Stimulated activated CD8-positive, alpha-beta memory T cell treated with anti-CD3 and anti-CD28 coated beads, Interleukin-12 subunit alpha, Interleukin-12 subunit beta, amount 100 ng/mL, for 24 hours (primary cell): ENCODE measurements around the gene VPS37C.
"Not testable (repeated sequence)": the region's sequence is repeated elsewhere in the genome, so short reads cannot be mapped to it uniquely, and the experiment has no call there.

ENCODE experiments used
- DNase-seq: peaks from one replicate; pipeline ENCODE4 v3.0.0-alpha.2; 2020; ENCODE audit errors: extremely low read depth

The VPS37C gene

GRCh38 chr11:61174949-61175348 lies 13.7 kb upstream of the VPS37C start:
- no peak for DNase-seq

DNA sequence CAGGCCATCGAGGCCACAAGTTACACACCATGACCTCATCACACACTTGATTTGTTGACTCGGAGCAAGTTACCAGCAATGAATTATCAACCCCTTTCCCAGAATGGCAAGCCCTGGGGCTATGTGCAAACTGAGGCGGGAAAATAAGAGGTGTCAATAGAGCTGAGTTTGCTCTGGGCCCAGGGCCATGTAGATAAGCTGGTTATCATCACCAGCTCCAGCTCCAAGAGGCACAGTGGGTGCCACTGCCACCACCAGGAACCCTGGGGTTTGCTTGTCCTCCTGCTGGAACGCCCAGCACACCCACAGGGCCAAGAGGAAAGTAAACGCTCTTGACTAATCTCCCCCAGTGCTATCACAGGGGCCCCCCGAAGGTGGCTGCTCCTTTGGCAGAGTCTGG lies 13.0 kb upstream of the VPS37C start:
- DNase-seq, result no peak

GRCh38 chr11:61173456-61173855 lies 12.2 kb upstream of the VPS37C start:
- no peak for DNase-seq

GRCh38 chr11:61172888-61173287 lies 11.7 kb upstream of the VPS37C start:
- no peak for DNase-seq

GRCh38 chr11:61172356-61172755 lies 11.1 kb upstream of the VPS37C start:
- DNase-seq, result no peak

DNA sequence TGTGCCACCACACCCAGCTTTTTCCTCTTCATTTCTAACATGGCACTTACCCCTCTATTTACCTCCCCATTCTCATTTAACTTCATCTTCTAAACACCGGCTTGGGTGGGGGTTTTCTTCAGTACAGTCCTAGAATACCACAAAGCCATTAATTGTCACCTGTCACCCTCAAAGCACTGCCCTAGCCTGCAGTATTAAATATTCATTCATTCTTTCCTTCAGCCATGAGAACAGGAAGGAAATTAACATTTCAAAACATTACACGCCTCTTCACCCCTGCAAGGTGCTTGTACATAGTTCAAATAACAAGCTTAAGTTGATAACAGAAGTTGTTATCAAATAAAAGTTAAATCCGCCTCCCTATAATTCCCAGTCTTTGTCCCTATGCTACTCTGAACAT lies 10.7 kb upstream of the VPS37C start:
- DNase-seq, result no peak

- DNase-seq, result no peak
These were observed 9.3 kb upstream of the VPS37C start for GRCh38 chr11:61170566-61170965.

GRCh38 chr11:61168800-61169199 lies 7.6 kb upstream of the VPS37C start:
- DNase-seq, result no peak

GRCh38 chr11:61168042-61168688 lies 6.9 kb upstream of the VPS37C start:
- DNase-seq, result no peak

DNA sequence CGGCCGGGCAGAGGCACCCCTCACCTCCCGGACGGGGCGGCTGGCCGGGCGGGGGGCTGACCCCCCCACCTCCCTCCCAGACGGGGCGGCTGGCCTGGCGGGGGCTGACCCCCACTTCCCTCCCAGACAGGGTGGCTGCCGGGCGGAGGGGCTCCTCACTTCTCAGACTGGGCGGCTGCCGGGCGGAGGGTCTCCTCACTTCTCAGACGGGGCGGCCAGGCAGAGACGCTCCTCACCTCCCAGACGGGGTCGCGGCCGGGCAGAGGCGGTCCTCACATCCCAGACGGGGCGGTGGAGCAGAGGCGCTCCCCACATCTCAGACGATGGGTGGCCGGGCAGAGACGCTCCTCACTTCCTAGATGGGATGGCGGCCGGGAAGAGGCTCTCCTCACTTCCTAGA lies 5.1 kb upstream of the VPS37C start:
- not testable (repeated sequence) for DNase-seq

- DNase-seq, result not testable (repeated sequence)
These were observed 4.6 kb upstream of the VPS37C start for GRCh38 chr11:61165785-61166184.

DNA sequence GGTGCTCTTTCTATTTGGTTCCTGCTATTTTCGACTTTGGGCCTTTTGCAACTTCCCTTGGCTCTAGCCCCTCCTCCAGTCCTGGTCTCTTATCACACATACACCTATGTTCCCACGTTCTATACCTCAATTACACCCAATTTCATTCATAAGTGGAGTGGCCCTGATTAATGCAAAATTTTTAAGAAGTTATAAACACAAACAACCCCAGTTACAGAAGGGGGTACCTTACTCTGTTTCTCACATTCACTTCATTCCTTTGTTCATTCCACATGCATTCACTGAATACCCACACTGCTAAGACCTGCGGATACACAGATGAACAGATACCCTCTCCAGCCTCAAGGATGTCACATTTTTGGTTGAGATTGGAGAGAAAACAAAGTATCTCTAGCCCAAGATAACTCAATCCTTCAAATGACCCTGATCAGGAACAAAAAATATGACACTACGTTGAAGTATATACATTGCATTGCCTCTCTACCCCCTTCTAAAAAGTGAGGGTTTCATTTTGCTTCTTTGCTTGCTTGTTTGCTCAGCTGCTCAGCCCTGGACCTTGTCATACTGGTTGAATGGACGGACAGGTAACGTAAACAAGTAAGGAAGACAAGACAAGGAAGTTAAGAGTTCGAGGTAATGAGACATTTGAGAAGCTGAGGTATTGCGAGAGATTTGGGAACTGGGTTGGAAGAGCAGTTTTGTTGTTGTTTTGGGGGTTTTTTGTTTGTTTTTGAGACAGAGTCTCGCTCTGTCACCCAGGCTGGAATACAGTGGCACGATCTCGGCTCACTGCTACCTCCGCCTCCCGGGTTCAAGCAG lies 3.6 kb upstream of the VPS37C start:
- no peak for DNase-seq

DNA sequence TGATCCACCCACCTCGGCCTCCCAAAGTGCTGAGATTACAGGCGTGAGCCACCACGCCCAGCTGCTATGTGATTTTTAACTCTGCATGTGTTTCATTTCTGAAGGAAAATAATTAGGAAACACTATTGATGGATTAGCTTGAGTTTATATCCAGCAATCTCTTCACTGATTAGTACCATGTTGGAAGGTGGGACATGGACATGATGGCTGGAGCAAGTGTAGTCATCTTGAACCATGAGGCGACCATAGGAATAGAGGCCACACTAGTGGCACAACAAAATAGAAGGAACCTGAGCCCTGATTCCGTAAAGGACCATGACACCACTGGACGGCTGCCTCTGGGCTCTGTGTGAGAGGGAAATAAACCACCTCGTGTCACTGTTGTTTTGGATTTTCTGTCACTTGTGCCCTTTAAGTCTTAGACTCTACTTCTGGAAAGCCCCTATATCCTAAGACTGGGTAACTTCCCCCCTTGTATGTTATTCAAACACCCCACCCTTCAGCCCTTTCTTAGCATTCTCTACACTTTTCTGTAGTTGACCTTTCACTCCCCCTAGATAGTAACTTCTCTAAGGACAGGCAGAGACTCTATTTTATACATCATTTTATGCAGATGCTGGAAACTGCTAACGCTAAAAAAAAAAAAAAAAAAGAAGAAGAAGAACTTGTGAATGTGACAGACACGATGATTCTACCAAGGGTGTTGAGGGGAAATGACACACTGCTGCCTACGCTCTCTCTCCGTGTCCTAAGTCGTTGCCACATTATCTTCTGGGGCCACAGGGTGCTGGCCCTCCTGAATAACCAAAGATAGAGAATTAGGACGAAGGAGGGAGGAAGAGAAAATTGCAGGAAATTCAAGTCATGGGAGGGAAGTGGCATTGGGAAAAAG lies 2.7 kb upstream of the VPS37C start:
- DNase-seq, result no peak

DNA sequence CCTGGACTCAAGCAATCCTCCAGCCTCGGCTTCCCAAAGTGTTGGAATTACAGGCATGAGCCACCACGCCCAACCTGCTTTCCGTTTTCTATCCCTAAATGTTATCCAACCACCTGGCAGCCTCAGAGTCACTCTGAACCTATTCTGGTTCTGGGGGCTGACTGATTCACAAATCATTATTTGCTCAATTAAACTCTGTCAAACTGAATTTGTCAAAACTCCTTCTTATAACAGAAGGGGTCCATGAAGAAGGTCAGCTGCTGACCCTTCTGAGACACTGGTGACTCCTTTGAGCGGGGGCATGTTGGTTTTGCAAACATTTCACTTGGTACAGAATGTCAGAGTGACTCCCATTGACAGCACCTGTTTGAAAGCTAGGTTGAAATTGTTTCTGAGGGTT lies 1.8 kb upstream of the VPS37C start:
- DNase-seq, result no peak

DNA sequence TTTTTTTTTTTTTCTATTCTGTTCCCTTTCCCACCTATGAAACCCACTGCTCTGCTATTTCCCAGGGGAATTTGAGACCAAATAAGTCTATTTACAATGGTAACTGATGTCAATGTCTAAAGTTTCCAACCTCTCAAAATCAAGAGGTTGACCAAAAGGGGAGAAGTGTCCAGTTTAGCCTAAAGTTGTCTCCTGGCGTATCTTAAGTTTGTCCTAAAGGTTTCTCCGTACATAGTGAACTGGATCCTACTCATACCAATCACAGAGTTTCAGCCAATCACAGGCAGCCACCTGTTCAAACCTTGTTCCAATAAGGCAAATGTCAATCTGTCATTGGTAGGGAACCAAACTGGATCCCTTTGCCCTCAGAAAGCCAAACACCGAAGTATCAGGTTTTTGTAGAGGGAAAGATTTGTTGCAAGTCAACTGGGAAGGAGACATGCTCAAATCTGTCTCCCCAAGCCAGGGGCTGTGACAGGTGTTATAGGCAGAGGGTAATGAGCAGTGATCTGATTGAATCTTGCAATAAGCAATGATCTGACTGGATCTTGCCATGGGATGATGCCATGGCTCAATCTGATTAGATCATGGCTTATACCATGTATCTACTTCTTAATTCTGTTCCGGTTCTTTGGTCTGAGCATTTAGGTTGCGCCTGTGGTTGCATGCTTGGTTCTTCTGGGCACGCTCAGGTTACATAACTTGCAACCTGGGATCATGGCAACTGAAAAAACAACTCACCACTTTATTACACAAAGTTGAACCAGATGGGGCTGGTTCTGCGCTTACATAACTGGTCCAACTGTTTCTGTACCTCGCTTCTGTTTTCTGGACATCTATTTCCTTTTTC lies 1.1 kb upstream of the VPS37C start:
- no peak for DNase-seq

DNA sequence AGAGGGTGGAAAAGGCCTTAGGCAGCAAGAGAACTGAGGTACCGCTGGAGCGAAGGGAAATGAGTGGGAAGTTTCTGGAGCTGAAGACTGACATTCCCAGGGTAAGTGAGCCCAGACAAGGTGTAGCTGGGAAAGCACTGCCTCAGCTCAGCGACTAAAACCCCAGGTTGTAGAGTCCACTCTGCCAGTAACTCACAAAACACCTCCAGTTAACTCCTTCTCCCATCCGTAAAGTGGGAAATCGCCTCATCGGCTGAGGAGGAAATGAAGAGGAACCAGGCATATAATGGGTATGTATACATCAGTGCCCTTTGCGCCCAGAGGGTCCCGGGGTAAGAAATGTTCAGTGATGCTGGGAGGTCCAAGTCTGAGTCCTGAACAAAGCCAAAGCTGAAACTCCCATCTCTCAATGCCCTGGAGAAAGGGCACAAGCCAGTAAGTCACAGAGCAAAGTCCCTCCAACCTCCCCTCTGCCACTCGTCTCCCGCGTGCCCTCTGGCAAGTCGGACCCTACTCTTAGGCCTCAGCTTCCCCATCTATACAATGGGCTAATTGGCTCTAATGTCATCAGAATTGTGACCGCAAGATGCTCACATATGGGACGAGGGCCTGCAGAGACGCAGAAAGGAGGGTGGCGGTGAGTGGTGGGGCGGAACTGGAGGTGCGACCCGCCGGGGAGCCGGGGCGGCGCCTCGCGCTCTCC lies 588 bp downstream of the VPS37C start:
- no peak for DNase-seq

GRCh38 chr11:61158691-61159381 lies 2.4 kb downstream of the VPS37C start:
- DNase-seq, result no peak

- no peak for DNase-seq
These were observed 3.5 kb downstream of the VPS37C start for GRCh38 chr11:61157743-61158142.

- no peak for DNase-seq
These were observed 5.5 kb downstream of the VPS37C start for GRCh38 chr11:61155741-61156140.

GRCh38 chr11:61155312-61155711 lies 5.9 kb downstream of the VPS37C start:
- DNase-seq, result no peak
